PC-3 (cell line): Measurements from ENCODE around the gene TALDO1. TPM values are rescaled to one million over a fixed set of nuclear protein-coding genes. Genes with fewer than 3 reads are reported as not detected.

Experiments
- ATAC-seq: fragments of 200-7000 bp; cut with Tn5 transposase; 2 replicates; pipeline ENCODE4 v1.9.1; 2020; ENCODE audit warnings: mild to moderate bottlenecking, moderate library complexity
- BruUV-seq: library from RNA; stranded (reverse); fragments of 400-500 nt; replicated peaks from 2 replicates; lab custom pipeline; 2021; lab: Mats Ljungman, UMichigan
- CTCF ChIA-PET: fragments of 300-600 bp; sonication (Branson Sonifier 250); formaldehyde crosslinking; loops from one replicate; lab custom pipeline; 2022; ENCODE audit warnings: antibody characterized with exemption; lab: Charles Lee
- POLR2A ChIA-PET: fragments of 300-600 bp; sonication (Branson Sonifier 250); formaldehyde crosslinking; loops from one replicate; lab custom pipeline; 2022; ENCODE audit warnings: antibody characterized with exemption; ENCODE audit not compliant: unreplicated experiment; lab: Charles Lee
- DNase-seq: peaks from one replicate; pipeline ENCODE4 v3.0.0-alpha.2; 2015
- H2AFZ ChIP-seq: fragments of 300-600 bp; sonication (generic); 2 replicates; pipeline ENCODE4 v1.6.0; 2016; ENCODE audit warnings: antibody characterized with exemption, low read length
- H3F3A ChIP-seq: fragments of 300-600 bp; sonication (generic); one replicate; pipeline ENCODE4 v1.6.0; 2017; ENCODE audit warnings: antibody characterized with exemption, low read length, control low read depth, mild to moderate bottlenecking; ENCODE audit not compliant: unreplicated experiment
- H3K27ac ChIP-seq: fragments of 300-600 bp; sonication (generic); 2 replicates; pipeline ENCODE4 v1.5.1; 2016; ENCODE audit warnings: mild to moderate bottlenecking, low read length
- H3K27me3 ChIP-seq: fragments of 300-600 bp; sonication (generic); 2 replicates; pipeline ENCODE4 v1.6.1; 2016; ENCODE audit warnings: low read length, mixed read lengths
- H3K36me3 ChIP-seq: fragments of 300-600 bp; sonication (generic); 2 replicates; pipeline ENCODE4 v1.6.1; 2016; ENCODE audit warnings: low read depth, mixed run types, low read length, mixed read lengths
- H3K4me1 ChIP-seq: fragments of 300-600 bp; sonication (generic); 2 replicates; pipeline ENCODE4 v1.5.1; 2016; ENCODE audit warnings: low read length; ENCODE audit not compliant: insufficient read depth
- H3K4me2 ChIP-seq: fragments of 300-600 bp; sonication (generic); 2 replicates; pipeline ENCODE4 v1.6.0; 2016; ENCODE audit warnings: low read length
- H3K4me3 ChIP-seq: fragments of 300-600 bp; sonication (generic); 2 replicates; pipeline ENCODE4 v1.5.1; 2016; ENCODE audit warnings: mild to moderate bottlenecking, low read length, mixed read lengths
- H3K79me2 ChIP-seq: fragments of 300-600 bp; sonication (generic); 2 replicates; pipeline ENCODE4 v1.6.1; 2017; ENCODE audit warnings: low read length, mixed read lengths
- H3K9ac ChIP-seq: fragments of 300-600 bp; sonication (generic); 2 replicates; pipeline ENCODE4 v1.6.0; 2016; ENCODE audit warnings: mild to moderate bottlenecking, low read length
- H3K9me2 ChIP-seq: fragments of 300-600 bp; sonication (generic); replicated peaks from 2 replicates; pipeline ENCODE4 v1.6.1; 2016; ENCODE audit warnings: mixed run types, low read length, mixed read lengths
- H3K9me3 ChIP-seq: fragments of 300-600 bp; sonication (generic); 2 replicates; pipeline ENCODE4 v1.6.1; 2016; ENCODE audit warnings: low read length, mixed read lengths
- H4K20me1 ChIP-seq: fragments of 300-600 bp; sonication (generic); 2 replicates; pipeline ENCODE4 v1.6.1; 2016; ENCODE audit warnings: low read length, mixed read lengths
- EZH2 ChIP-seq: fragments of 300-600 bp; sonication (generic); IDR thresholded peaks from one replicate; pipeline ENCODE4 v1.6.1; 2017; ENCODE audit warnings: antibody characterized with exemption, mild to moderate bottlenecking, low read length; ENCODE audit not compliant: unreplicated experiment
- EZH2phosphoT487 ChIP-seq: fragments of 300-600 bp; sonication (generic); IDR thresholded peaks from 2 replicates; pipeline ENCODE4 v1.6.1; 2018; ENCODE audit warnings: mild to moderate bottlenecking, antibody characterized with exemption, low read length, borderline replicate concordance
- intact Hi-C: fragments of 100-400 bp; cut with micrococcal nuclease; formaldehyde crosslinking; loops from 2 replicates; pipeline ENCODE4 v1.9.0; 2023
- total RNA-seq: library from RNA; depleted of rRNA; stranded (reverse); fragments of >200 nt; gene quantifications from 2 replicates; pipeline ENCODE4 v1.2.3, GENCODE V29; 2014
- TF ChIP-seq, protein P1 (sequence below): fragments of 300-600 bp; sonication (generic); conservative IDR thresholded peaks from 2 replicates; pipeline ENCODE4 v1.5.1; 2017; ENCODE audit warnings: antibody characterized with exemption, low read depth, mild to moderate bottlenecking, low read length

TALDO1 gene
- total RNA-seq, 1 experiment from 2014 or later = 326 TPM

DNA sequence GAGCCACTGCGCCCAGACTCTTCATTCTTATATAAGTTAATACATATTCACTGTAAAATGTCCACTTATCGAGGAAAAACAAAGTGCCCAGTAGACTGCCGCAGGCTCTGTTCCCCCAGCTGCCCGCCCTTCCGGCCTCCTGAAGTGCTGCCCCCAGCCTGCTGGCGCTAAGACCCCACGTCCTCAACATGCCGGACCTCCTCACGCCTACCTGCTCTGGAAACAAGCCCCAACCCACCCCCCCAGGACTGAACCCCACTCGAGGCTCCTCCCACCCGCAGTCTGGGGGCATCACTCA lies 28.9 kb downstream of the TALDO1 start:
- intact Hi-C loops = no loop called here
- ChIA-PET CTCF (no interaction called here), POLR2A (interaction anchor here (0.7 kb wide), 1 partner anchor 162 kb away, joined by 11 read pairs; no protein-coding TSS in a partner anchor)
- peaks cover 22% of the 10 kb centered on the region for H3K4me1 ChIP-seq
- peak overlapping the region; percentile 96 for H3K9ac ChIP-seq
- peaks cover 14% of the 10 kb centered on the region; the same call in 1 of the 2 replicates for H3K36me3 ChIP-seq
- peak overlapping the region; percentile 95 for H3K4me3 ChIP-seq
- peaks cover 67% of the 10 kb centered on the region for H3K79me2 ChIP-seq
- H3K9me2 ChIP-seq = no peaks in the 10 kb centered on the region
- H3K9me3 ChIP-seq = no peaks in the 10 kb centered on the region
- no peak for DNase-seq
- no peak for TF ChIP-seq EZH2phosphoT487
- TF ChIP-seq, protein P1, sequence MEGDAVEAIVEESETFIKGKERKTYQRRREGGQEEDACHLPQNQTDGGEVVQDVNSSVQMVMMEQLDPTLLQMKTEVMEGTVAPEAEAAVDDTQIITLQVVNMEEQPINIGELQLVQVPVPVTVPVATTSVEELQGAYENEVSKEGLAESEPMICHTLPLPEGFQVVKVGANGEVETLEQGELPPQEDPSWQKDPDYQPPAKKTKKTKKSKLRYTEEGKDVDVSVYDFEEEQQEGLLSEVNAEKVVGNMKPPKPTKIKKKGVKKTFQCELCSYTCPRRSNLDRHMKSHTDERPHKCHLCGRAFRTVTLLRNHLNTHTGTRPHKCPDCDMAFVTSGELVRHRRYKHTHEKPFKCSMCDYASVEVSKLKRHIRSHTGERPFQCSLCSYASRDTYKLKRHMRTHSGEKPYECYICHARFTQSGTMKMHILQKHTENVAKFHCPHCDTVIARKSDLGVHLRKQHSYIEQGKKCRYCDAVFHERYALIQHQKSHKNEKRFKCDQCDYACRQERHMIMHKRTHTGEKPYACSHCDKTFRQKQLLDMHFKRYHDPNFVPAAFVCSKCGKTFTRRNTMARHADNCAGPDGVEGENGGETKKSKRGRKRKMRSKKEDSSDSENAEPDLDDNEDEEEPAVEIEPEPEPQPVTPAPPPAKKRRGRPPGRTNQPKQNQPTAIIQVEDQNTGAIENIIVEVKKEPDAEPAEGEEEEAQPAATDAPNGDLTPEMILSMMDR = no peak
- no peak for TF ChIP-seq EZH2
- H2AFZ ChIP-seq = no peak overlapping the region
- H3K27me3 ChIP-seq = no peaks in the 10 kb centered on the region
- H3K27ac ChIP-seq = no peak overlapping the region
- H4K20me1 ChIP-seq = peaks cover 26% of the 10 kb centered on the region
- no peak for ATAC-seq
- no TSS peak for BruUV-seq
- no peaks in the 10 kb centered on the region for H3F3A ChIP-seq
- peak overlapping the region; percentile 98 for H3K4me2 ChIP-seq

DNA sequence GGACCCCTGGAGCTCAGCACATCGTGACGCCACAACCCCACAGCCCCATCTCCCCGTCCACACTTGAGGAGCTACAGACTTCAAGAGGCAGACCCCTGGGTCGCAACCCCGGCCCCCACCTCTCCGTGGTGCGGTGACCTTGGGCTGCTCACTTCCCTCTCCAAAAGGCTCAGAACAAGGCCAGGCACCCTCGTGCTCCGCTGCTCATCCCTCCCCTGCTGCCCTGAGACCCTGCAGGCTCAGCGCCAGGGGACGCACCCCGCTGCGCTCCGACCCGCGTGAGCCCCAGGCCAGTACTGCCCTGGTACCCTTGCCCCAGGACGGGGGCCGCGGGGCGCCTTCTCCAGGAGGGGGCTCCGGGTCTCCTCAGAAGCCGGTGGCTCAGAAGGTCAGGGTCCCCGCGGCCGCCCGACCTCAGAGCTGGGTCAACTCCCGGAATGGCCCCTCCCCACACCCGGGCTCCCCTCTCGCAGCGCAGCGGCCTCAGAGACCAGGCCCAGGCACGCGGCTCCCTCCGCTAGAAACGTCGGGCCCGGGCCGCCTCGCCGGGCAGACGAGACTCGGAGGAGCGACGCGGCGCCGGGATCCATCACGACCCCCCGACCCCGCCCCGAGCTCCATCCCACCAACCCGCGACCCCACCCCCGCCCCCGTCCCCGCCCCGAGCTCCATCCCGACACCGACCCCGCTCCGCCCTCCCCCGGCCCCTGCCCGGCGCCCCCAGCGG lies 29.5 kb downstream of the TALDO1 start:
- DNase-seq (no peak), ATAC-seq (peak; percentile 39)
- Histone ChIP-seq H3K4me3 (peak overlapping the region; percentile 95), H3K79me2 (peaks cover 62% of the 10 kb centered on the region), H2AFZ (no peak overlapping the region), H3K27me3 (no peaks in the 10 kb centered on the region), H4K20me1 (peaks cover 26% of the 10 kb centered on the region), H3K9ac (peak overlapping the region; percentile 96), H3K27ac (peak overlapping the region; percentile 40), H3F3A (no peaks in the 10 kb centered on the region), H3K9me3 (no peaks in the 10 kb centered on the region), H3K36me3 (peaks cover 9% of the 10 kb centered on the region; the same call in 1 of the 2 replicates), H3K4me1 (peaks cover 22% of the 10 kb centered on the region), H3K4me2 (peak overlapping the region; percentile 98), H3K9me2 (no peaks in the 10 kb centered on the region)
- POLR2A ChIA-PET = interaction anchor here (0.7 kb wide), 1 partner anchor 81 kb away, joined by 16 read pairs; no protein-coding TSS in a partner anchor
- intact Hi-C loops = no loop called here
- CTCF ChIA-PET = interaction anchor here (0.6 kb wide), 1 partner anchor 71 kb away, joined by 9 read pairs; the partner anchor contains the start of gene EPS8L2
- TF ChIP-seq, protein P1 = no peak
- no peak for TF ChIP-seq EZH2phosphoT487
- TF ChIP-seq EZH2 = no peak
- no TSS peak for BruUV-seq
